Testis (tissue), 5 donors: ENCODE measurements around the gene NRBP1. TPM values are rescaled to one million over a fixed set of nuclear protein-coding genes. Genes with fewer than 3 reads are reported as not detected.

Source experiments
- DNase-seq: peaks from one replicate; pipeline ENCODE4 v3.0.0-alpha.2; 2019
- H3K27ac ChIP-seq, 2 donors: fragments of 200-600 bp; sonication (generic); one replicate each; pipeline ENCODE4 v1.5.1; 2019
- H3K27me3 ChIP-seq: fragments of 200-600 bp; sonication (generic); one replicate; pipeline ENCODE4 v1.5.1; 2019
- H3K36me3 ChIP-seq: fragments of 200-600 bp; sonication (generic); one replicate; pipeline ENCODE4 v1.5.1; 2017; ENCODE audit warnings: low read depth; ENCODE audit errors: missing control alignments
- H3K4me1 ChIP-seq: fragments of 200-600 bp; sonication (generic); one replicate; pipeline ENCODE4 v1.5.1; 2019
- H3K4me3 ChIP-seq, 2 donors: fragments of 200-600 bp; sonication (generic); one replicate each; pipeline ENCODE4 v1.5.1; 2017 to 2019
- H3K9me3 ChIP-seq: fragments of 200-600 bp; sonication (generic); one replicate; pipeline ENCODE4 v1.5.1; 2017
- CTCF ChIP-seq, 3 experiments: fragments of 450-650 bp in 2 of 3; fragments of 200-600 bp in 1 of 3; sonication (generic) in 1 of 3; IDR thresholded peaks; one replicate each; pipeline ENCODE4 v1.5.1; 2016 to 2019; ENCODE audit warnings: antibody characterized with exemption in 3 of 3, mild to moderate bottlenecking in 2 of 3, moderate library complexity in 1 of 3
- POLR2A ChIP-seq: fragments of 450-650 bp; IDR thresholded peaks from one replicate; pipeline ENCODE4 v1.6.1; 2017; ENCODE audit warnings: antibody characterized with exemption, mild to moderate bottlenecking, moderate library complexity
- WGBS, 2 donors: methylation state at CpG; one replicate each; pipeline ENCODE4 v1.1.5; 2018; 5-methylcytosine and 5-hydroxymethylcytosine counted together
- intact Hi-C: fragments of 100-400 bp; cut with DNase I; formaldehyde crosslinking; loops from one replicate; pipeline ENCODE4 v1.15.1; 2023; ENCODE audit warnings: low total_unique reads
- long read RNA-seq, 2 donors: transcript quantifications; one replicate each; lab custom pipeline, GENCODE V29; 2026
- polyA plus RNA-seq: library from polyadenylated mRNA; stranded (reverse); fragments of 350-450 nt; fragmentation: Illumina TruSeq; extraction: RNeasy Lipid Tissue Mini Kit (QIAGEN cat#74804); gene quantifications from one replicate; pipeline ENCODE4 v1.2.3, GENCODE V29; 2014; ENCODE audit warnings: low read depth, low replicate concordance; ENCODE audit not compliant: insufficient read depth
- total RNA-seq, 2 donors: library from RNA; depleted of rRNA; stranded (reverse); fragments of >200 nt; gene quantifications; one replicate each; pipeline ENCODE4 v1.2.3, GENCODE V29; 2016

The NRBP1 gene
- total RNA-seq (100 to 1,000 TPM; 112 to 139 TPM), polyA plus RNA-seq (191 TPM)
- long read RNA-seq, donor 1, partial matches to known transcripts = 126 of 128 reads
- long read RNA-seq, donor 1, other reads (novel, unspliced or antisense) = 0 of 128 reads
- long read RNA-seq, donor 2, transcript NRBP1-203 (18 exons, 2,163 nt) = major isoform, 5 of 94 reads
- long read RNA-seq, donor 2, partial matches to known transcripts = 89 of 94 reads
- long read RNA-seq, donor 2, other reads (novel, unspliced or antisense) = 0 of 94 reads

GRCh38 chr2:27428213-27428977 lies at the start of gene NRBP1:
Gene NRBP1 (plus strand): TSS chr2:27428631. CDS start chr2:27433274, 4,643 bp downstream.
- Histone ChIP-seq H3K9me3 (no peaks in the 10 kb centered on the region), H3K4me3 (peak within 1 kb of the TSS; percentile 95 to 100), H3K27ac (peak within 1 kb of the TSS; percentile 94 to 98), H3K36me3 (no peaks in the 10 kb centered on the region), H3K27me3 (no peaks in the 10 kb centered on the region), H3K4me1 (peaks cover 13% of the 10 kb centered on the region)
- 0% methylated on average over 11 to 48 of the region's 75 CpGs for WGBS, 2 donors
- intact Hi-C loops = no loop called here
- peak; percentile 95 for DNase-seq
- TF ChIP-seq CTCF (IDR thresholded peaks at IDR 0.05) (no peak), POLR2A (peak; percentile 78)

GRCh38 chr2:27378809-27379290 lies 49.6 kb upstream of the NRBP1 start:
- 83 to 88% methylated on average over 5 to 8 of the region's 9 CpGs for WGBS, 2 donors
- Histone ChIP-seq H3K4me3 (no peak overlapping the region), H3K27ac (no peak overlapping the region), H3K9me3 (no peaks in the 10 kb centered on the region), H3K36me3 (no peaks in the 10 kb centered on the region), H3K4me1 (peaks cover 8% of the 10 kb centered on the region), H3K27me3 (no peaks in the 10 kb centered on the region)
- no peak for TF ChIP-seq CTCF (IDR thresholded peaks at IDR 0.05)
- DNase-seq = no peak
- intact Hi-C loops = no loop called here

GRCh38 chr2:27379383-27379835 lies 49.0 kb upstream of the NRBP1 start:
- TF ChIP-seq CTCF (IDR thresholded peaks at IDR 0.05) (no peak), POLR2A (no peak)
- intact Hi-C loops = no loop called here
- no peaks in the 10 kb centered on the region for H3K36me3 ChIP-seq
- peaks cover 8% of the 10 kb centered on the region for H3K4me1 ChIP-seq
- H3K4me3 ChIP-seq = peak overlapping the region in 1 of 2 donors; percentile 81
- DNase-seq = no peak
- no peaks in the 10 kb centered on the region for H3K9me3 ChIP-seq
- H3K27ac ChIP-seq = peak overlapping the region; percentile 81 to 91
- 63 to 77% methylated on average over 2 of the region's 2 CpGs for WGBS, 2 donors
- no peaks in the 10 kb centered on the region for H3K27me3 ChIP-seq

GRCh38 chr2:27379836-27380625 lies 48.4 kb upstream of the NRBP1 start:
- WGBS, 2 donors = 1 to 2% methylated on average over 11 to 32 of the region's 35 CpGs
- intact Hi-C loops = no loop called here
- TF ChIP-seq CTCF (IDR thresholded peaks at IDR 0.05) (no peak), POLR2A (no peak)

More at GRCh38 chr2:27379836-27380625, 48.4 kb upstream of the NRBP1 start:
- Histone ChIP-seq H3K9me3 (no peaks in the 10 kb centered on the region), H3K4me3 (peak overlapping the region; percentile 81 to 84), H3K27me3 (no peaks in the 10 kb centered on the region), H3K36me3 (no peaks in the 10 kb centered on the region), H3K27ac (peak overlapping the region; percentile 81 to 91), H3K4me1 (peaks cover 8% of the 10 kb centered on the region)
- DNase-seq = peak; percentile 70
